Right atrium auricular region (tissue), 2 donors: ENCODE measurements around the gene MYO1E. TPM values are rescaled to one million over a fixed set of nuclear protein-coding genes. Genes with fewer than 3 reads are reported as not detected.

ENCODE experiments used
- DNase-seq: peaks from one replicate; pipeline ENCODE4 v3.0.0-alpha.2; 2019; ENCODE audit warnings: low spot score
- H3K27ac ChIP-seq, 2 donors: fragments of 200-600 bp; sonication (generic); 1 replicate in 1 of 2; 2 replicates in 1 of 2; pipeline ENCODE4 v1.5.1; 2016 to 2019
- H3K27me3 ChIP-seq, 2 donors: fragments of 200-600 bp; sonication (generic); one replicate each; pipeline versions ENCODE4 v1.5.1 to v1.6.0; 2017 to 2019
- H3K36me3 ChIP-seq: fragments of 200-600 bp; sonication (generic); one replicate; pipeline ENCODE4 v1.5.1; 2016
- H3K4me1 ChIP-seq, 2 donors: fragments of 200-600 bp; sonication (generic); one replicate each; pipeline versions ENCODE4 v1.5.1 to v1.6.0; 2017 to 2019
- H3K4me3 ChIP-seq, 2 donors: fragments of 200-600 bp; sonication (generic); 1 replicate in 1 of 2; 2 replicates in 1 of 2; pipeline ENCODE4 v1.5.1; 2017 to 2019; ENCODE audit warnings: mild to moderate bottlenecking in 1 of 2, moderate library complexity in 1 of 2
- H3K9me3 ChIP-seq, 2 donors: fragments of 200-600 bp; sonication (generic); one replicate each; pipeline ENCODE4 v1.5.1; 2019
- CTCF ChIP-seq, 2 donors: fragments of 200-600 bp; sonication (generic); IDR thresholded peaks; one replicate each; pipeline ENCODE4 v1.5.1; 2019; ENCODE audit warnings: antibody characterized with exemption in 2 of 2
- total RNA-seq, 2 donors: library from RNA; depleted of rRNA; stranded (reverse); fragments of >200 nt; gene quantifications; one replicate each; pipeline ENCODE4 v1.1.0, GENCODE V29; 2016

MYO1E gene
- total RNA-seq, 2 donors from 2014 or later, result 9.6 to 17.2 TPM

- Histone ChIP-seq H3K4me3 (no peak overlapping the region), H3K36me3 (peaks cover 49% of the 10 kb centered on the region), H3K4me1 (no peaks in the 10 kb centered on the region), H3K27ac (no peak overlapping the region), H3K27me3 (no peaks in the 10 kb centered on the region), H3K9me3 (no peaks in the 10 kb centered on the region)
- no peak for DNase-seq
- no peak for TF ChIP-seq CTCF (IDR thresholded peaks at IDR 0.05)
These were observed 180.8 kb downstream of the MYO1E start for GRCh38 chr15:59191855-59192237.

- H3K9me3 ChIP-seq, result no peaks in the 10 kb centered on the region
- no peaks in the 10 kb centered on the region for H3K4me1 ChIP-seq
- no peak for TF ChIP-seq CTCF (IDR thresholded peaks at IDR 0.05)
- H3K36me3 ChIP-seq, result peaks cover 44% of the 10 kb centered on the region
- no peak overlapping the region for H3K4me3 ChIP-seq
- DNase-seq, result no peak
- H3K27ac ChIP-seq, result no peak overlapping the region
- no peaks in the 10 kb centered on the region for H3K27me3 ChIP-seq
These were observed 182.4 kb downstream of the MYO1E start for GRCh38 chr15:59190291-59190690.

GRCh38 chr15:59189241-59189640 lies 183.4 kb downstream of the MYO1E start:
- peaks cover 34% of the 10 kb centered on the region for H3K36me3 ChIP-seq
- no peak overlapping the region for H3K4me3 ChIP-seq
- no peak for TF ChIP-seq CTCF (IDR thresholded peaks at IDR 0.05)
- no peaks in the 10 kb centered on the region for H3K4me1 ChIP-seq
- no peak for DNase-seq
- H3K9me3 ChIP-seq, result no peaks in the 10 kb centered on the region
- no peaks in the 10 kb centered on the region for H3K27me3 ChIP-seq
- H3K27ac ChIP-seq, result no peak overlapping the region

- Histone ChIP-seq H3K9me3 (peaks cover 0 to 12% of the 10 kb centered on the region in 2 donors), H3K4me1 (no peaks in the 10 kb centered on the region), H3K27me3 (no peaks in the 10 kb centered on the region), H3K27ac (no peak overlapping the region), H3K4me3 (no peak overlapping the region), H3K36me3 (peaks cover 32% of the 10 kb centered on the region)
- no peak for TF ChIP-seq CTCF (IDR thresholded peaks at IDR 0.05)
- no peak for DNase-seq
These were observed 186.2 kb downstream of the MYO1E start for GRCh38 chr15:59186501-59186900.

GRCh38 chr15:59185725-59186124 lies 186.9 kb downstream of the MYO1E start:
- TF ChIP-seq CTCF (IDR thresholded peaks at IDR 0.05), result no peak
- Histone ChIP-seq H3K4me3 (no peak overlapping the region), H3K27me3 (no peaks in the 10 kb centered on the region), H3K4me1 (no peaks in the 10 kb centered on the region), H3K36me3 (peaks cover 32% of the 10 kb centered on the region), H3K9me3 (peaks cover 0 to 15% of the 10 kb centered on the region in 2 donors), H3K27ac (no peak overlapping the region)
- no peak for DNase-seq

- no peak for TF ChIP-seq CTCF (IDR thresholded peaks at IDR 0.05)
- peaks cover 0 to 15% of the 10 kb centered on the region in 2 donors for H3K9me3 ChIP-seq
- no peaks in the 10 kb centered on the region for H3K27me3 ChIP-seq
- no peak overlapping the region for H3K27ac ChIP-seq
- no peak overlapping the region for H3K4me3 ChIP-seq
- no peaks in the 10 kb centered on the region for H3K4me1 ChIP-seq
- no peak for DNase-seq
- H3K36me3 ChIP-seq, result peaks cover 19% of the 10 kb centered on the region
These were observed 191.6 kb downstream of the MYO1E start for GRCh38 chr15:59180945-59181600.
